GM12865 (cell line): ENCODE results near the gene FGF5.
"Not testable (repeated sequence)": the region's sequence is repeated elsewhere in the genome, so short reads cannot be mapped to it uniquely, and the experiment has no call there.

Source experiments
- DNase-seq: peaks from one replicate; pipeline ENCODE4 v3.0.0; 2010; ENCODE audit warnings: low read depth
- H3K4me3 ChIP-seq: 2 replicates; pipeline ENCODE4 v1.5.1; 2011; ENCODE audit warnings: mild to moderate bottlenecking, low read depth, low read length, control low read depth
- TF ChIP-seq, protein P1 (sequence below): IDR thresholded peaks from 2 replicates; pipeline ENCODE4 v1.5.1; 2011; ENCODE audit warnings: low read length, control low read depth, low read depth, inconsistent platforms; ENCODE audit not compliant: insufficient read depth; ENCODE audit errors: missing control alignments

Gene FGF5

GRCh38 chr4:80237992-80238391 lies 28.5 kb upstream of the FGF5 start:
- DNase-seq = no peak
- no peak overlapping the region for H3K4me3 ChIP-seq
- TF ChIP-seq, protein P1, sequence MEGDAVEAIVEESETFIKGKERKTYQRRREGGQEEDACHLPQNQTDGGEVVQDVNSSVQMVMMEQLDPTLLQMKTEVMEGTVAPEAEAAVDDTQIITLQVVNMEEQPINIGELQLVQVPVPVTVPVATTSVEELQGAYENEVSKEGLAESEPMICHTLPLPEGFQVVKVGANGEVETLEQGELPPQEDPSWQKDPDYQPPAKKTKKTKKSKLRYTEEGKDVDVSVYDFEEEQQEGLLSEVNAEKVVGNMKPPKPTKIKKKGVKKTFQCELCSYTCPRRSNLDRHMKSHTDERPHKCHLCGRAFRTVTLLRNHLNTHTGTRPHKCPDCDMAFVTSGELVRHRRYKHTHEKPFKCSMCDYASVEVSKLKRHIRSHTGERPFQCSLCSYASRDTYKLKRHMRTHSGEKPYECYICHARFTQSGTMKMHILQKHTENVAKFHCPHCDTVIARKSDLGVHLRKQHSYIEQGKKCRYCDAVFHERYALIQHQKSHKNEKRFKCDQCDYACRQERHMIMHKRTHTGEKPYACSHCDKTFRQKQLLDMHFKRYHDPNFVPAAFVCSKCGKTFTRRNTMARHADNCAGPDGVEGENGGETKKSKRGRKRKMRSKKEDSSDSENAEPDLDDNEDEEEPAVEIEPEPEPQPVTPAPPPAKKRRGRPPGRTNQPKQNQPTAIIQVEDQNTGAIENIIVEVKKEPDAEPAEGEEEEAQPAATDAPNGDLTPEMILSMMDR = no peak

DNA sequence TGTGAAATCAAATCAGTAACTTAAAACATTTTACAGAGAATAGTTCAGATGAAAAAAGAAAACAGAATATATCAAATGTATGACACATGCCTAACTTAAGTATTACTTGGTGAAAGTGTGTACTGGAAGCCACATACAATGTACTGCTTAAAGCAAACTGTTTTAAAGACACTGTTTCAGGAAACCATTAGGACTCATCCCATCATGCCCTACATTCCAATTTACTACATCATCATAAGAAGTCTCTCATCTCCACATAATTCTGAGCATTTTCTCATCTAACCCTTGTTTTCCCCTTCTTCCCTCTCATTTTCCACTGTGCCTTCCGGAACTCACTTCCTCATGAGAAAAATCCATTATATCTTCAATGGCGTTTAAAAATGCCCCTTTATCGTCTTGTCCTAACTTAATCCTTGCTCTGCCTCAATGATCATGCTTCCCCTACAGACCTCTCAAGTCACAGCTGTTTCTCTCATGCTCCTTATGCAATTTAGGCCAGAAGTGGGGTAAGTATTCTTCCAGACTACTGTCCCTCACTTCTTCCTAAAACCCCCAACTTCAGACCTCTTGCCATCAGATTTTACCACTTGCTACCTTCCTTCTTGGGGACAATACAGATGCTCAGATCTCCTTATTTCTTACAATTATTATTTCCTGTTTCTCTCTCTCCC lies 26.8 kb upstream of the FGF5 start:
- TF ChIP-seq, protein P1 = no peak
- DNase-seq = no peak
- H3K4me3 ChIP-seq = no peak overlapping the region

GRCh38 chr4:80240976-80241375 lies 25.5 kb upstream of the FGF5 start:
- TF ChIP-seq, protein P1 = no peak
- no peak overlapping the region for H3K4me3 ChIP-seq
- peak; percentile 19 for DNase-seq

GRCh38 chr4:80243274-80244018 lies 23.0 kb upstream of the FGF5 start:
- DNase-seq = no peak
- TF ChIP-seq, protein P1 = no peak
- no peak overlapping the region for H3K4me3 ChIP-seq

- not testable (repeated sequence) for H3K4me3 ChIP-seq, DNase-seq
These were observed 19.0 kb upstream of the FGF5 start for GRCh38 chr4:80247484-80247883.

GRCh38 chr4:80249144-80249543 lies 17.3 kb upstream of the FGF5 start:
- no peak overlapping the region for H3K4me3 ChIP-seq
- no peak for DNase-seq
- TF ChIP-seq, protein P1 = no peak

DNA sequence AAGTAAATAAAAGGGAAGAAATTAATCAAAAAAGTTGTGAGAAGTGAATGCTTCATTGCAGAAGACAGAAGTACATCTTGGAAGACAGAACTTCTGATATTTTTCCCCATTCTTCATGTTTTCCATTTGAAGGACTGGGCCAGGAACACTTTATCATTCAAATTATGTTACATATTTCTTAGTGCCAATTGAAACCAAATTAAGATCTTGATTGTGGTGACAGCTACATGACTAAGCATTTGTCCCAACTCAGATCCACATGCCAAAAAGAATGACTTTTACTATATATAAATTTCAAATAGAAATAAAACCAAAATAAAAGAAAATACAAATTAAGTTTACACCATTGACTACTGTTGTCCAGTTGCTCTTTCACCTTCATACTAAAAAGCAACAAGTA lies 14.0 kb upstream of the FGF5 start:
- DNase-seq = no peak
- TF ChIP-seq, protein P1 = no peak
- no peak overlapping the region for H3K4me3 ChIP-seq
